Suprapubic skin (tissue), 3 donors: Measurements from ENCODE around the gene TEDC1.

Experiments
- CTCF ChIP-seq, 2 donors: fragments of 200-600 bp in 1 of 2; fragments of 450-650 bp in 1 of 2; sonication (generic) in 1 of 2; IDR thresholded peaks; one replicate each; pipeline ENCODE4 v1.5.1; 2016 to 2019; ENCODE audit warnings: antibody characterized with exemption in 2 of 2, mild to moderate bottlenecking in 1 of 2, moderate library complexity in 1 of 2
- POLR2A ChIP-seq, 2 donors: fragments of 450-650 bp; IDR thresholded peaks; one replicate each; pipeline ENCODE4 v1.6.1; 2017; ENCODE audit warnings: antibody characterized with exemption in 2 of 2, mild to moderate bottlenecking in 2 of 2, moderate library complexity in 2 of 2

- TF ChIP-seq CTCF (IDR thresholded peaks at IDR 0.05): no peak
- TF ChIP-seq POLR2A (IDR thresholded peaks at IDR 0.05): no peak
These were observed 4.3 kb downstream of the TEDC1 start for GRCh38 chr14:105495101-105495989.
